KMS-11 (cell line): ENCODE results near the gene SENP3.

Experiments
- H2AFZ ChIP-seq: fragments of 200-600 bp; sonication (generic); 2 replicates; pipeline ENCODE4 v1.6.1; 2016; ENCODE audit warnings: antibody characterized with exemption, mixed run types, low read depth
- H3K27ac ChIP-seq: fragments of 200-600 bp; sonication (generic); 2 replicates; pipeline ENCODE4 v1.6.1; 2016; ENCODE audit warnings: mild to moderate bottlenecking, mixed run types
- H3K27me3 ChIP-seq: fragments of 200-600 bp; sonication (generic); 2 replicates; pipeline ENCODE4 v1.6.1; 2017; ENCODE audit warnings: mild to moderate bottlenecking, low read depth, mixed run types, moderate library complexity; ENCODE audit not compliant: insufficient read depth
- H3K36me3 ChIP-seq: fragments of 200-600 bp; sonication (generic); 2 replicates; pipeline ENCODE4 v1.6.1; 2017; ENCODE audit warnings: mild to moderate bottlenecking, mixed run types; ENCODE audit not compliant: insufficient read depth
- H3K4me1 ChIP-seq: fragments of 200-600 bp; sonication (generic); 2 replicates; pipeline ENCODE4 v1.6.1; 2016; ENCODE audit warnings: mild to moderate bottlenecking, low read depth, mixed run types; ENCODE audit not compliant: poor library complexity, severe bottlenecking
- H3K4me2 ChIP-seq: fragments of 200-600 bp; sonication (generic); 2 replicates; pipeline ENCODE4 v1.7.0; 2016; ENCODE audit warnings: mild to moderate bottlenecking, mixed run types
- H3K4me3 ChIP-seq: fragments of 200-600 bp; sonication (generic); IDR thresholded peaks from 2 replicates; pipeline ENCODE4 v1.6.1; 2017; ENCODE audit warnings: low read depth, low read length, mixed read lengths; ENCODE audit not compliant: insufficient read depth
- H3K79me2 ChIP-seq: fragments of 200-600 bp; sonication (generic); 2 replicates; pipeline ENCODE4 v1.6.1; 2016; ENCODE audit warnings: low read depth, mixed run types; ENCODE audit not compliant: insufficient read depth
- H3K9ac ChIP-seq: fragments of 200-600 bp; sonication (generic); 2 replicates; pipeline ENCODE4 v1.6.1; 2016; ENCODE audit warnings: mild to moderate bottlenecking, mixed run types
- H4K20me1 ChIP-seq: fragments of 200-600 bp; sonication (generic); 2 replicates; pipeline ENCODE4 v1.6.1; 2016; ENCODE audit warnings: mild to moderate bottlenecking, mixed run types; ENCODE audit not compliant: insufficient read depth
- TF ChIP-seq, protein P1 (sequence below): fragments of 200-600 bp; sonication (generic); conservative IDR thresholded peaks from 2 replicates; pipeline ENCODE4 v1.6.1; 2017; ENCODE audit warnings: low read depth, mild to moderate bottlenecking, antibody characterized with exemption, low read length, moderate library complexity, mixed read lengths

The SENP3 gene

DNA sequence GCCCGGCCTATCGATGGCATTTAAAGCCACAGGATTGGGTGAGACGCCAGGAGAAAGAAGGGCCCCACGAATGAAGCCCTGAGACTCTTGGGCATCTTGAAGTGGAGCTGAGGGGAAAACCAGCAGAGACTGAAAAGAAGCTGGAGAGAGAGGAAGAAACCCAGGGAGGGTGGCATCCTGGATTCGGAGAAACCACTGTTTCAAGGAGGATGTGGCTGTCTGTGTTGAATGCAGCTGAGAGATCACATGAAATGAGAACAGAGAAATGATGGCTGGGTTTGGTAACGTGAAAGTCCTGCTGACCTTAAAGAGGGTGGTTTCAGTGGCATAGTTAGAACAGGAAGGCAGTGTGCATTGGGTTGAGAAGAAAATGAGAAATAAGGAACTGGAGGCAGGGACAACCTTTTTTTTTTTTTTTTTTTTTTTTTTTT is 9.1 kb upstream of the SENP3 start:
- Histone ChIP-seq H3K4me2 (no peak overlapping the region), H3K4me1 (peaks cover 2% of the 10 kb centered on the region), H3K79me2 (no peaks in the 10 kb centered on the region), H2AFZ (no peak overlapping the region), H3K4me3 (no peak overlapping the region), H3K9ac (no peak overlapping the region), H3K27me3 (no peaks in the 10 kb centered on the region), H4K20me1 (no peaks in the 10 kb centered on the region), H3K27ac (no peak overlapping the region), H3K36me3 (no peaks in the 10 kb centered on the region)
- TF ChIP-seq, protein P1, sequence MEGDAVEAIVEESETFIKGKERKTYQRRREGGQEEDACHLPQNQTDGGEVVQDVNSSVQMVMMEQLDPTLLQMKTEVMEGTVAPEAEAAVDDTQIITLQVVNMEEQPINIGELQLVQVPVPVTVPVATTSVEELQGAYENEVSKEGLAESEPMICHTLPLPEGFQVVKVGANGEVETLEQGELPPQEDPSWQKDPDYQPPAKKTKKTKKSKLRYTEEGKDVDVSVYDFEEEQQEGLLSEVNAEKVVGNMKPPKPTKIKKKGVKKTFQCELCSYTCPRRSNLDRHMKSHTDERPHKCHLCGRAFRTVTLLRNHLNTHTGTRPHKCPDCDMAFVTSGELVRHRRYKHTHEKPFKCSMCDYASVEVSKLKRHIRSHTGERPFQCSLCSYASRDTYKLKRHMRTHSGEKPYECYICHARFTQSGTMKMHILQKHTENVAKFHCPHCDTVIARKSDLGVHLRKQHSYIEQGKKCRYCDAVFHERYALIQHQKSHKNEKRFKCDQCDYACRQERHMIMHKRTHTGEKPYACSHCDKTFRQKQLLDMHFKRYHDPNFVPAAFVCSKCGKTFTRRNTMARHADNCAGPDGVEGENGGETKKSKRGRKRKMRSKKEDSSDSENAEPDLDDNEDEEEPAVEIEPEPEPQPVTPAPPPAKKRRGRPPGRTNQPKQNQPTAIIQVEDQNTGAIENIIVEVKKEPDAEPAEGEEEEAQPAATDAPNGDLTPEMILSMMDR, result no peak

- H3K4me2 ChIP-seq, result no peak overlapping the region
- H3K27me3 ChIP-seq, result no peaks in the 10 kb centered on the region
- H3K9ac ChIP-seq, result no peak overlapping the region
- H3K27ac ChIP-seq, result no peak overlapping the region
- H3K79me2 ChIP-seq, result no peaks in the 10 kb centered on the region
- H3K4me3 ChIP-seq, result no peak overlapping the region
- no peaks in the 10 kb centered on the region for H4K20me1 ChIP-seq
- peaks cover 2% of the 10 kb centered on the region for H3K4me1 ChIP-seq
- no peaks in the 10 kb centered on the region for H3K36me3 ChIP-seq
- H2AFZ ChIP-seq, result no peak overlapping the region
- TF ChIP-seq, protein P1, result no peak
Observed at GRCh38 chr17:7553356-7553755, 8.4 kb upstream of the SENP3 start.

- Histone ChIP-seq H3K27ac (no peak overlapping the region), H3K36me3 (no peaks in the 10 kb centered on the region), H2AFZ (no peak overlapping the region), H3K9ac (no peak overlapping the region), H3K4me1 (peaks cover 2% of the 10 kb centered on the region), H3K4me2 (no peak overlapping the region), H3K79me2 (no peaks in the 10 kb centered on the region), H4K20me1 (no peaks in the 10 kb centered on the region), H3K27me3 (no peaks in the 10 kb centered on the region), H3K4me3 (no peak overlapping the region)
- TF ChIP-seq, protein P1, result no peak
Observed at GRCh38 chr17:7555320-7555948, 6.3 kb upstream of the SENP3 start.

- no peaks in the 10 kb centered on the region for H4K20me1 ChIP-seq
- TF ChIP-seq, protein P1, result no peak
- H3K4me1 ChIP-seq, result peaks cover 2% of the 10 kb centered on the region
- H3K27ac ChIP-seq, result no peak overlapping the region
- H3K79me2 ChIP-seq, result no peaks in the 10 kb centered on the region
- H3K27me3 ChIP-seq, result no peaks in the 10 kb centered on the region
- no peaks in the 10 kb centered on the region for H3K36me3 ChIP-seq
- H3K9ac ChIP-seq, result no peak overlapping the region
- H3K4me2 ChIP-seq, result no peak overlapping the region
- no peak overlapping the region for H3K4me3 ChIP-seq
- no peak overlapping the region for H2AFZ ChIP-seq
Observed at GRCh38 chr17:7556627-7557026, 5.1 kb upstream of the SENP3 start.
